KOPT-K1 (cell line): Measurements from ENCODE around the gene CAMK1D.
"Not testable (repeated sequence)": the region's sequence is repeated elsewhere in the genome, so short reads cannot be mapped to it uniquely, and the experiment has no call there.

Experiments used
- H3K27ac ChIP-seq: fragments of 200-600 bp; sonication (generic); 2 replicates; pipeline ENCODE4 v1.5.1; 2016; ENCODE audit warnings: antibody characterized with exemption, mild to moderate bottlenecking, low read depth, low read length; ENCODE audit not compliant: poor library complexity, severe bottlenecking
- H3K36me3 ChIP-seq: fragments of 200-600 bp; sonication (generic); 2 replicates; pipeline ENCODE4 v1.5.1; 2017; ENCODE audit warnings: antibody characterized with exemption, mild to moderate bottlenecking, low read length, moderate library complexity; ENCODE audit not compliant: insufficient read depth
- H3K9me3 ChIP-seq: fragments of 200-600 bp; sonication (generic); 2 replicates; pipeline ENCODE4 v1.5.1; 2017; ENCODE audit warnings: antibody characterized with exemption, low read length, mild to moderate bottlenecking; ENCODE audit not compliant: insufficient read depth, poor library complexity, severe bottlenecking

Gene CAMK1D

GRCh38 chr10:12712293-12712983 is 363.1 kb downstream of the CAMK1D start:
- Histone ChIP-seq H3K36me3 (no peaks in the 10 kb centered on the region), H3K9me3 (no peaks in the 10 kb centered on the region), H3K27ac (no peak overlapping the region)

GRCh38 chr10:12712984-12713316 is 363.6 kb downstream of the CAMK1D start:
- not testable (repeated sequence) for H3K27ac ChIP-seq, H3K9me3 ChIP-seq, H3K36me3 ChIP-seq

GRCh38 chr10:12716042-12716441 is 366.7 kb downstream of the CAMK1D start:
- Histone ChIP-seq H3K27ac (no peak overlapping the region), H3K36me3 (no peaks in the 10 kb centered on the region), H3K9me3 (no peaks in the 10 kb centered on the region)

GRCh38 chr10:12717981-12718707 is 368.8 kb downstream of the CAMK1D start:
- Histone ChIP-seq H3K9me3 (no peaks in the 10 kb centered on the region), H3K36me3 (no peaks in the 10 kb centered on the region), H3K27ac (no peak overlapping the region)

GRCh38 chr10:12719365-12719764 is 370.0 kb downstream of the CAMK1D start:
- H3K9me3 ChIP-seq, result no peaks in the 10 kb centered on the region
- H3K27ac ChIP-seq, result no peak overlapping the region
- no peaks in the 10 kb centered on the region for H3K36me3 ChIP-seq

- H3K27ac ChIP-seq, result no peak overlapping the region
- no peaks in the 10 kb centered on the region for H3K36me3 ChIP-seq
- no peaks in the 10 kb centered on the region for H3K9me3 ChIP-seq
These were observed 371.1 kb downstream of the CAMK1D start for GRCh38 chr10:12720217-12720981.

- H3K9me3 ChIP-seq, result no peaks in the 10 kb centered on the region
- H3K36me3 ChIP-seq, result no peaks in the 10 kb centered on the region
- H3K27ac ChIP-seq, result no peak overlapping the region
These were observed 372.0 kb downstream of the CAMK1D start for GRCh38 chr10:12721334-12721733.

- Histone ChIP-seq H3K36me3 (no peaks in the 10 kb centered on the region), H3K9me3 (no peaks in the 10 kb centered on the region), H3K27ac (no peak overlapping the region)
These were observed 373.9 kb downstream of the CAMK1D start for GRCh38 chr10:12723220-12723619.

- Histone ChIP-seq H3K9me3 (no peaks in the 10 kb centered on the region), H3K36me3 (no peaks in the 10 kb centered on the region), H3K27ac (peak overlapping the region; percentile 17)
These were observed 375.6 kb downstream of the CAMK1D start for GRCh38 chr10:12724807-12725579.

- H3K9me3 ChIP-seq, H3K36me3 ChIP-seq, H3K27ac ChIP-seq: not testable (repeated sequence)
These were observed 376.2 kb downstream of the CAMK1D start for GRCh38 chr10:12725580-12725888.

- Histone ChIP-seq H3K9me3 (no peaks in the 10 kb centered on the region), H3K27ac (no peak overlapping the region)
These were observed 377.9 kb downstream of the CAMK1D start for GRCh38 chr10:12726971-12727831.

GRCh38 chr10:12727832-12728215 is 378.5 kb downstream of the CAMK1D start:
- H3K27ac ChIP-seq, result no peak overlapping the region
- H3K36me3 ChIP-seq, result no peaks in the 10 kb centered on the region
- H3K9me3 ChIP-seq, result no peaks in the 10 kb centered on the region

More at GRCh38 chr10:12726971-12727831, 377.9 kb downstream of the CAMK1D start:
- H3K36me3 ChIP-seq, result no peaks in the 10 kb centered on the region

GRCh38 chr10:12728494-12728893 is 379.1 kb downstream of the CAMK1D start:
- Histone ChIP-seq H3K27ac (no peak overlapping the region), H3K36me3 (no peaks in the 10 kb centered on the region), H3K9me3 (no peaks in the 10 kb centered on the region)

GRCh38 chr10:12729885-12730284 is 380.5 kb downstream of the CAMK1D start:
- no peaks in the 10 kb centered on the region for H3K9me3 ChIP-seq
- H3K27ac ChIP-seq, result no peak overlapping the region
- H3K36me3 ChIP-seq, result no peaks in the 10 kb centered on the region
